K562 (cell line): Measurements from ENCODE around the gene PTPRT. TPM values are rescaled to one million over a fixed set of nuclear protein-coding genes. Genes with fewer than 3 reads are reported as not detected.

Source experiments
- ATAC-seq: fragments of 200-7000 bp; cut with Tn5 transposase; 3 replicates; pipeline ENCODE4 v1.9.1; 2020; ENCODE audit warnings: moderate library complexity
- BruUV-seq: library from RNA; stranded (reverse); fragments of 400-500 nt; replicated peaks from 2 replicates; lab custom pipeline; 2021; lab: Mats Ljungman, UMichigan
- CTCF ChIA-PET: fragments of 300-600 bp; formaldehyde crosslinking; extraction: SDS; loops from one replicate; lab custom pipeline; 2021; ENCODE audit warnings: low intra/inter-chr PET ratio; lab: Yijun Ruan, JAX
- POLR2A ChIA-PET: fragments of 300-600, 350-650 bp; sonication (Branson Sonifier 250); formaldehyde crosslinking; extraction: SDS; loops from one replicate; lab custom pipeline; 2021; ENCODE audit warnings: antibody characterized with exemption, inconsistent platforms; lab: Yijun Ruan, JAX
- DNase-seq, 4 experiments: peaks; one replicate each; pipeline versions ENCODE4 v3.0.0 to v3.0.0-alpha.2; 2011 to 2018; ENCODE audit warnings: low spot score in 3 of 4, mixed read lengths in 3 of 4; ENCODE audit errors: extremely low read depth in 1 of 4
- FAIRE-seq: peaks from 2 replicates; lab custom pipeline; 2011; peaks lifted over from hg19 to GRCh38; lab: Jason Lieb, UNC
- H2AFZ ChIP-seq: 2 replicates; pipeline ENCODE4 v1.6.0; 2011; ENCODE audit warnings: low read depth, low read length, control low read depth, inconsistent platforms
- H3K27ac ChIP-seq: fragments of 200-600 bp; 3 replicates; pipeline ENCODE4 v1.8.0; 2011; ENCODE audit warnings: low read depth, mild to moderate bottlenecking, control low read depth, inconsistent platforms, low read length, moderate library complexity, mixed read lengths; ENCODE audit errors: extremely low read depth
- H3K27me3 ChIP-seq, 2 experiments: fragments of 300-600 bp in 1 of 2; 2 replicates in 1 of 2; 3 replicates in 1 of 2; pipeline versions ENCODE4 v1.6.0 to v1.8.0; 2011; ENCODE audit warnings: inconsistent platforms in 2 of 2, low read length in 2 of 2, mild to moderate bottlenecking in 1 of 2, mixed read lengths in 1 of 2, moderate library complexity in 1 of 2; ENCODE audit not compliant: control insufficient read depth in 2 of 2, insufficient read depth in 2 of 2
- H3K36me3 ChIP-seq: fragments of 300-600 bp; 3 replicates; pipeline ENCODE4 v1.8.0; 2011; ENCODE audit warnings: mild to moderate bottlenecking, low read length, inconsistent platforms; ENCODE audit not compliant: control insufficient read depth, insufficient read depth
- H3K4me1 ChIP-seq, 2 experiments: fragments of 200-600 bp in 1 of 2; replicated peaks in 1 of 2; 2 replicates in 1 of 2; 3 replicates in 1 of 2; pipeline versions ENCODE4 v1.5.1 to v1.8.0; 2011; ENCODE audit warnings: inconsistent platforms in 2 of 2, low read length in 2 of 2, mild to moderate bottlenecking in 1 of 2, mixed read lengths in 1 of 2, moderate library complexity in 1 of 2; ENCODE audit not compliant: control insufficient read depth in 2 of 2, insufficient read depth in 2 of 2
- H3K4me2 ChIP-seq: 2 replicates; pipeline ENCODE4 v1.6.1; 2011; ENCODE audit warnings: low read length, control low read depth, inconsistent platforms, mixed read lengths; ENCODE audit not compliant: insufficient read depth
- H3K4me3 ChIP-seq: fragments of 200-600 bp; sonication (generic), shearing (Covaris generic); 2 replicates; pipeline ENCODE4 v1.5.1; 2016; ENCODE audit warnings: control low read depth, inconsistent platforms
- H3K79me2 ChIP-seq: fragments of 200-600 bp; 3 replicates; pipeline ENCODE4 v1.8.0; 2011; ENCODE audit warnings: low read length, inconsistent platforms; ENCODE audit not compliant: control insufficient read depth, insufficient read depth
- H3K9ac ChIP-seq, 2 experiments: 2 replicates each; pipeline versions ENCODE4 v1.6.0 to v1.6.1; 2011; ENCODE audit warnings: low read depth in 2 of 2, low read length in 2 of 2, control low read depth in 1 of 2, inconsistent platforms in 1 of 2, mild to moderate bottlenecking in 1 of 2, mixed read lengths in 1 of 2; ENCODE audit not compliant: insufficient read depth in 1 of 2
- H3K9me1 ChIP-seq: one replicate; pipeline ENCODE4 v1.6.0; 2011; ENCODE audit warnings: inconsistent platforms, mild to moderate bottlenecking, low read length, moderate library complexity; ENCODE audit not compliant: control insufficient read depth, insufficient read depth
- H3K9me3 ChIP-seq: replicated peaks from 2 replicates; pipeline ENCODE4 v1.5.1; 2011; ENCODE audit warnings: low read depth, low read length, inconsistent platforms; ENCODE audit not compliant: control insufficient read depth, insufficient read depth
- H4K20me1 ChIP-seq: replicated peaks from 2 replicates; pipeline ENCODE4 v1.6.1; 2011; ENCODE audit warnings: low read length, inconsistent platforms, mixed read lengths; ENCODE audit not compliant: control insufficient read depth, insufficient read depth
- CREB3 ChIP-seq: fragments of 450-650 bp; conservative IDR thresholded peaks from 2 replicates; pipeline ENCODE4 v1.6.1; 2016; ENCODE audit warnings: missing genetic modification characterization, low read depth, mild to moderate bottlenecking, missing compliant biosample characterization, moderate library complexity
- CSDE1 ChIP-seq, 2 experiments: fragments of 450-650 bp; IDR thresholded peaks; 2 replicates each; pipeline ENCODE4 v1.6.1; 2016; ENCODE audit warnings: mild to moderate bottlenecking in 1 of 2
- CTBP1 ChIP-seq: fragments of 450-650 bp; IDR thresholded peaks from 2 replicates; pipeline ENCODE4 v1.6.1; 2016; ENCODE audit warnings: borderline replicate concordance
- GTF2A2 ChIP-seq: IDR thresholded peaks from 2 replicates; pipeline ENCODE4 v1.6.1; 2016; ENCODE audit warnings: mild to moderate bottlenecking, missing genetic modification characterization, missing compliant biosample characterization
- PRPF4 ChIP-seq: fragments of 200-400 bp; formaldehyde crosslinking; IDR thresholded peaks from one replicate; pipeline ENCODE4 v1.6.1; 2017; ENCODE audit warnings: low read length, low read depth, mild to moderate bottlenecking; ENCODE audit not compliant: insufficient read depth, poor library complexity, severe bottlenecking
- TAF15 ChIP-seq: fragments of 200-400 bp; formaldehyde crosslinking; IDR thresholded peaks from 2 replicates; pipeline ENCODE4 v1.6.1; 2017; ENCODE audit warnings: mild to moderate bottlenecking, low read depth, low read length, moderate library complexity
- THRA ChIP-seq: fragments of 450-650 bp; IDR thresholded peaks from 2 replicates; pipeline ENCODE4 v1.6.1; 2017; ENCODE audit warnings: mild to moderate bottlenecking, moderate library complexity
- ZFP91 ChIP-seq: sonication (generic); formaldehyde crosslinking; IDR thresholded peaks from 2 replicates; pipeline ENCODE4 v1.8.0; 2022; ENCODE audit warnings: mild to moderate bottlenecking, missing genetic modification reagents
- ZNF347 ChIP-seq: fragments of 450-650 bp; formaldehyde crosslinking; IDR thresholded peaks from 2 replicates; pipeline ENCODE4 v1.4.0; 2020; ENCODE audit warnings: low read depth, mild to moderate bottlenecking, moderate library complexity
- ZNF77 ChIP-seq: fragments of 250-450 bp; sonication (Bioruptor Pico); IDR thresholded peaks from 2 replicates; pipeline ENCODE4 v1.5.0; 2020
- WGBS: fragments of 100-300 bp; shearing (Covaris generic); methylation state at CpG from one replicate; pipeline ENCODE4 v1.1.6; 2016; ENCODE audit warnings: low coverage, mixed read lengths; ENCODE audit not compliant: insufficient coverage; ENCODE audit errors: missing lambda C conversion rate; 5-methylcytosine and 5-hydroxymethylcytosine counted together
- in situ Hi-C: fragments of 300-500 bp; cut with MboI; formaldehyde crosslinking; loops from 4 replicates; pipeline ENCODE4 v1.15.0; 2018; ENCODE audit warnings: inconsistent platforms, mixed read lengths
- intact Hi-C: fragments of 100-400 bp; cut with micrococcal nuclease; formaldehyde crosslinking; loops from 2 replicates; pipeline ENCODE4 v1.14.2; 2022
- polyA plus RNA-seq, 8 experiments: library from polyadenylated mRNA; depleted of rRNA in 4 of 8; stranded (reverse) in 5 of 8; unstranded in 3 of 8; fragments of >200 nt; fragmentation: Nextera tagmentation in 2 of 8; fragmentation: Illumina TruSeq in 1 of 8; extraction: Ambion mirVana in 2 of 8; extraction: Trizol in 1 of 8; gene quantifications; 2 replicates each; pipeline versions ENCODE4 v1.2.1 to v1.2.3, GENCODE V29; 2011 to 2014; ENCODE audit warnings: inconsistent platforms in 1 of 8, missing spikeins in 1 of 8
- total RNA-seq, 7 experiments: library from RNA; depleted of rRNA in 6 of 7; stranded (reverse); fragments of >200 nt in 6 of 7; fragmentation: Illumina TruSeq in 2 of 7; extraction: Trizol in 2 of 7; gene quantifications; 2 replicates each; pipeline versions ENCODE4 v1.2.1 to v1.2.3, GENCODE V29; 2011 to 2021; ENCODE audit warnings: low replicate concordance in 1 of 7

PTPRT gene
- total and polyA plus RNA-seq, 9 of the 15 experiments (the other 6 are each of a cell fraction or from before 2014, with no cell fraction given): not detected

GRCh38 chr20:43198607-43199006 is 8.9 kb upstream of the PTPRT start:
- POLR2A ChIA-PET: no interaction called here
- DNase-seq (no peak), FAIRE-seq (no peak), ATAC-seq (no peak)
- Histone ChIP-seq H3K9me1 (no peaks in the 10 kb centered on the region), H2AFZ (no peak overlapping the region), H3K9me3 (no peaks in the 10 kb centered on the region), H3K79me2 (no peaks in the 10 kb centered on the region), H3K27ac (no peak overlapping the region), H3K4me1 (no peaks in the 10 kb centered on the region), H4K20me1 (no peaks in the 10 kb centered on the region), H3K4me2 (no peak overlapping the region), H3K4me3 (no peak overlapping the region), H3K9ac (no peak overlapping the region), H3K27me3 (peaks cover 4 to 6% of the 10 kb centered on the region in 2 experiments; a peak in 2 of 5 replicates), H3K36me3 (no peaks in the 10 kb centered on the region)
- intact Hi-C loops (no loop called here), in situ Hi-C loops (no loop called here)
- WGBS: 2% methylated on average over 4 of the region's 4 CpGs
- TF ChIP-seq CSDE1 (IDR thresholded peaks at IDR 0.05) (no peak), GTF2A2 (tag) (no peak), ZNF77 (CRISPR knock-in tag) (no peak), CREB3 (tag) (no peak), ZNF347 (no peak), ZFP91 (CRISPR knock-in tag) (no peak), TAF15 (no peak), PRPF4 (no peak), THRA (no peak), CTBP1 (no peak)
- BruUV-seq: no TSS peak
- CTCF ChIA-PET: no interaction called here
